BE2C (cell line): ENCODE data around the gene AGPAT4.

Source experiments
- DNase-seq: peaks from one replicate; pipeline ENCODE4 v3.0.0-alpha.2; 2020
- H3K27me3 ChIP-seq: fragments of 250-450 bp; sonication (Bioruptor Pico); 2 replicates; pipeline ENCODE4 v1.5.1; 2020; ENCODE audit warnings: mild to moderate bottlenecking
- H3K36me3 ChIP-seq: fragments of 250-450 bp; sonication (Bioruptor Pico); 2 replicates; pipeline ENCODE4 v1.5.1; 2020; ENCODE audit warnings: mild to moderate bottlenecking
- H3K4me1 ChIP-seq: fragments of 250-450 bp; sonication (Bioruptor Pico); 2 replicates; pipeline ENCODE4 v1.5.1; 2020
- H3K4me3 ChIP-seq: 2 replicates; pipeline ENCODE4 v1.5.1; 2011; ENCODE audit warnings: low read depth, low read length
- H3K9me3 ChIP-seq: fragments of 250-450 bp; sonication (Bioruptor Pico); 2 replicates; pipeline ENCODE4 v1.5.1; 2020
- TF ChIP-seq, protein P1 (sequence below): IDR thresholded peaks from 2 replicates; pipeline ENCODE4 v1.5.1; 2012; ENCODE audit warnings: mild to moderate bottlenecking, low read depth, low read length

AGPAT4 gene

GRCh38 chr6:161269310-161269709 lies 4.6 kb downstream of the AGPAT4 start:
- peaks cover 4% of the 10 kb centered on the region for H3K4me1 ChIP-seq
- H3K9me3 ChIP-seq = no peaks in the 10 kb centered on the region
- DNase-seq = no peak
- TF ChIP-seq, protein P1, sequence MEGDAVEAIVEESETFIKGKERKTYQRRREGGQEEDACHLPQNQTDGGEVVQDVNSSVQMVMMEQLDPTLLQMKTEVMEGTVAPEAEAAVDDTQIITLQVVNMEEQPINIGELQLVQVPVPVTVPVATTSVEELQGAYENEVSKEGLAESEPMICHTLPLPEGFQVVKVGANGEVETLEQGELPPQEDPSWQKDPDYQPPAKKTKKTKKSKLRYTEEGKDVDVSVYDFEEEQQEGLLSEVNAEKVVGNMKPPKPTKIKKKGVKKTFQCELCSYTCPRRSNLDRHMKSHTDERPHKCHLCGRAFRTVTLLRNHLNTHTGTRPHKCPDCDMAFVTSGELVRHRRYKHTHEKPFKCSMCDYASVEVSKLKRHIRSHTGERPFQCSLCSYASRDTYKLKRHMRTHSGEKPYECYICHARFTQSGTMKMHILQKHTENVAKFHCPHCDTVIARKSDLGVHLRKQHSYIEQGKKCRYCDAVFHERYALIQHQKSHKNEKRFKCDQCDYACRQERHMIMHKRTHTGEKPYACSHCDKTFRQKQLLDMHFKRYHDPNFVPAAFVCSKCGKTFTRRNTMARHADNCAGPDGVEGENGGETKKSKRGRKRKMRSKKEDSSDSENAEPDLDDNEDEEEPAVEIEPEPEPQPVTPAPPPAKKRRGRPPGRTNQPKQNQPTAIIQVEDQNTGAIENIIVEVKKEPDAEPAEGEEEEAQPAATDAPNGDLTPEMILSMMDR = no peak
- H3K27me3 ChIP-seq = no peaks in the 10 kb centered on the region
- H3K36me3 ChIP-seq = no peaks in the 10 kb centered on the region
- no peak overlapping the region for H3K4me3 ChIP-seq

DNA sequence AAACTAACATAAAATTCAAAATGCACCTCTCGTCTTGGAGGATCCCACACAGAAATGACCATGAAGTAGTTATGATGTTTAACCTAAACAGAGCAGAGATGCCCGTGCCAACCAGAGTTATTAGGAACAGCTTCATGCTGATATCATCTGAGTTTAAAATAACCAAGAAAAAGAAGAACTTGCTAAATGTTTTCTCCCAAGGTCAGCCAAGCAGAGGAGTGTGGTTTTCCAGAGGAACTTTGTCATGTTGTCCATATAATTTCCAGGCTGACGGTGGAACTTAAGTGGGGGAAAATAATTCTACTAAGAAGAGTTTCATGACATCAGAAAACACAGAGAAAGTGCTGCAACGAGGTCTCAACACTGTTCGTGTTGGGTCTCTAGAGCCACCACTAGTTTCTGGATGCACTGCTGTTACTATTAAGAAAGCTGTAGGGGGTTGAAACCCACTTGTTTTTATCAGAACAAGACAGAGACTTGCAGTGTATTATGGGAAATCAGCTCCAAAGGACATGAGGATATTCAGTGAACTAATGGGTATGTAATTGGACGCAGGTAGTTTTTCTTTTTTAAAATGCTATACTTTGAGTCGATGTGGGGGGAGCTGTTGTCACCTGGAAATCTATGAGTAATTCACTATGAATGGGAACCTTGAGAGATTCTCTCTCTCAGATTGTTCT lies 5.2 kb downstream of the AGPAT4 start:
- Histone ChIP-seq H3K36me3 (no peaks in the 10 kb centered on the region), H3K4me3 (no peak overlapping the region), H3K27me3 (no peaks in the 10 kb centered on the region), H3K4me1 (peaks cover 4% of the 10 kb centered on the region; the same call in 1 of the 2 replicates), H3K9me3 (no peaks in the 10 kb centered on the region)
- no peak for DNase-seq
- TF ChIP-seq, protein P1 = no peak

- no peaks in the 10 kb centered on the region for H3K27me3 ChIP-seq
- H3K4me3 ChIP-seq = no peak overlapping the region
- no peaks in the 10 kb centered on the region for H3K9me3 ChIP-seq
- H3K36me3 ChIP-seq = no peaks in the 10 kb centered on the region
- no peak for DNase-seq
- TF ChIP-seq, protein P1 = no peak
- H3K4me1 ChIP-seq = peaks cover 4% of the 10 kb centered on the region; the same call in 1 of the 2 replicates
Measured at GRCh38 chr6:161266513-161267230, 7.2 kb downstream of the AGPAT4 start.

DNA sequence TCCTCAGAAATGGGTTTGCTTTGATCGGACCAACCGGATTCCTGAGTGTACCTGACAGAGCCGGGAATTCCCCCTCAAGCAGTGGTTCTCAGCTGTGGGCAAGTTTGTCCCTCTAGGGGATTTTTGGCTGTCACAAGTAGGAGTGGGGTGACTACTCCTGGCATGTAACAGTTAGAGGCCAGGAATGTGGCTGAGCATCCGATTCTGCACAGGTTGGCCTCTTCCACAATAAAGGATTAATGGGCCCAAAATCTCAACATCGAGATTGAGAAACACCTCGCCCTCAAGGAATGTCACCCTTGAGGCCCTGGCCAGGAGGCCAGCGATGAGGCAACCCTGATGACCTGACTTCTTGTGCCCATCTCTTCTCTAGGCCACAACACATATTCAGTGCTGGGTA lies 7.9 kb downstream of the AGPAT4 start:
- no peaks in the 10 kb centered on the region for H3K9me3 ChIP-seq
- no peaks in the 10 kb centered on the region for H3K36me3 ChIP-seq
- H3K4me1 ChIP-seq = peaks cover 4% of the 10 kb centered on the region; the same call in 1 of the 2 replicates
- no peak for DNase-seq
- no peaks in the 10 kb centered on the region for H3K27me3 ChIP-seq
- H3K4me3 ChIP-seq = no peak overlapping the region
- TF ChIP-seq, protein P1 = no peak

GRCh38 chr6:161265554-161265953 lies 8.3 kb downstream of the AGPAT4 start:
- Histone ChIP-seq H3K27me3 (no peaks in the 10 kb centered on the region), H3K4me1 (peaks cover 4% of the 10 kb centered on the region; the same call in 1 of the 2 replicates), H3K36me3 (no peaks in the 10 kb centered on the region), H3K4me3 (no peak overlapping the region), H3K9me3 (no peaks in the 10 kb centered on the region)
- TF ChIP-seq, protein P1 = no peak
- DNase-seq = no peak

DNA sequence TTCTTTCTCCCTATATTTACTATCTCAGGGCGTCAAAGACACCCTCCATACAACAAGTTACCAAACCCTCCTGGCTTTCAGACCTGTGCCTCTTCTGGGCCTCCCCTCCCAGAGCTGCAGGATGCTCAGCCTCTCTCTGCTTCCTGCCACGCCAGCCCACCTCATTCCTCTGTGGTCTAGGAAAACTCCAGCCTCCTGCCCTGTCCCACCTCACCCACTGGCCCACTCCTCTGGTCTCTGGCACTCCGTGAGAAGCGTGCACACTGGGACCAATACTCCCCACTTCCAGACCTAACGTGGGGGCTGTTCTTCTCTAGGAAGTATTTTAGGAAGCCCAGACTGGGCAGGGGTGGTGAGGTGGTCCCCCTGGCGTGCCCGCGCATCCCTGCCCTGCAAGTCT lies 9.7 kb downstream of the AGPAT4 start:
- Histone ChIP-seq H3K36me3 (no peaks in the 10 kb centered on the region), H3K4me3 (no peak overlapping the region), H3K27me3 (no peaks in the 10 kb centered on the region), H3K4me1 (peaks cover 4% of the 10 kb centered on the region; the same call in 1 of the 2 replicates), H3K9me3 (no peaks in the 10 kb centered on the region)
- no peak for DNase-seq
- TF ChIP-seq, protein P1 = no peak
